PFSK-1 (cell line): ENCODE results near the gene CNTNAP5.

Experiments
- FOXP2 ChIP-seq: optimal IDR thresholded peaks from 2 replicates; pipeline ENCODE3; 2011; ENCODE audit warnings: borderline replicate concordance, control low read depth, inconsistent platforms; ENCODE audit not compliant: insufficient read depth; ENCODE audit errors: extremely low read length, extremely low read depth
- POLR2AphosphoS5 ChIP-seq: IDR thresholded peaks from 2 replicates; pipeline ENCODE4 v1.6.1; 2012; ENCODE audit warnings: low read depth, mild to moderate bottlenecking, control low read depth, low read length, moderate library complexity
- REST ChIP-seq, 2 experiments: IDR thresholded peaks; 2 replicates each; pipeline versions ENCODE4 v1.6.1 to v1.8.0; 2011 to 2012; ENCODE audit warnings: low read depth in 2 of 2, low read length in 2 of 2, control low read depth in 1 of 2, inconsistent platforms in 1 of 2, mild to moderate bottlenecking in 1 of 2, moderate library complexity in 1 of 2; ENCODE audit not compliant: insufficient read depth in 1 of 2
- SIN3A ChIP-seq: IDR thresholded peaks from 2 replicates; pipeline ENCODE4 v1.6.1; 2012; ENCODE audit warnings: mild to moderate bottlenecking, low read length, moderate library complexity, borderline replicate concordance; ENCODE audit not compliant: insufficient read depth
- TAF1 ChIP-seq: IDR thresholded peaks from 2 replicates; pipeline ENCODE4 v1.6.1; 2012; ENCODE audit warnings: low read length, control low read depth, borderline replicate concordance; ENCODE audit not compliant: insufficient read depth

CNTNAP5 gene

GRCh38 chr2:124602759-124603158 lies 577.7 kb downstream of the CNTNAP5 start:
- TF ChIP-seq FOXP2 (no peak), TAF1 (no peak), SIN3A (no peak), REST (IDR thresholded peaks at IDR 0.05; ENCODE audit: insufficient read depth in 1 of 2, low read depth in 2 of 2, low read length in 2 of 2) (no peak), POLR2AphosphoS5 (no peak)

GRCh38 chr2:124604940-124605339 lies 579.9 kb downstream of the CNTNAP5 start:
- TF ChIP-seq POLR2AphosphoS5 (no peak), TAF1 (no peak), REST (IDR thresholded peaks at IDR 0.05; ENCODE audit: insufficient read depth in 1 of 2, low read depth in 2 of 2, low read length in 2 of 2) (no peak), SIN3A (no peak), FOXP2 (no peak)

GRCh38 chr2:124607679-124608078 lies 582.6 kb downstream of the CNTNAP5 start:
- TF ChIP-seq SIN3A, result no peak
- no peak for TF ChIP-seq REST (IDR thresholded peaks at IDR 0.05; ENCODE audit: insufficient read depth in 1 of 2, low read depth in 2 of 2, low read length in 2 of 2)
- TF ChIP-seq FOXP2, result no peak
- TF ChIP-seq POLR2AphosphoS5, result no peak
- no peak for TF ChIP-seq TAF1

GRCh38 chr2:124609667-124610066 lies 584.6 kb downstream of the CNTNAP5 start:
- TF ChIP-seq REST (IDR thresholded peaks at IDR 0.05; ENCODE audit: insufficient read depth in 1 of 2, low read depth in 2 of 2, low read length in 2 of 2), result no peak
- TF ChIP-seq SIN3A, result no peak
- no peak for TF ChIP-seq POLR2AphosphoS5
- TF ChIP-seq FOXP2, result no peak
- no peak for TF ChIP-seq TAF1

GRCh38 chr2:124610141-124610540 lies 585.1 kb downstream of the CNTNAP5 start:
- TF ChIP-seq REST (IDR thresholded peaks at IDR 0.05; ENCODE audit: insufficient read depth in 1 of 2, low read depth in 2 of 2, low read length in 2 of 2) (no peak), SIN3A (no peak), FOXP2 (no peak), POLR2AphosphoS5 (no peak), TAF1 (no peak)
